Thyroid gland (tissue), 4 donors: ENCODE measurements around the gene TERT.

Experiments used
- CTCF ChIP-seq, 6 experiments: fragments of 200-600 bp in 3 of 6; fragments of 450-650 bp in 3 of 6; sonication (generic) in 3 of 6; IDR thresholded peaks; one replicate each; pipeline ENCODE4 v1.5.1; 2016 to 2019; ENCODE audit warnings: antibody characterized with exemption in 6 of 6, mild to moderate bottlenecking in 2 of 6, inconsistent platforms in 1 of 6, moderate library complexity in 1 of 6
- POLR2A ChIP-seq, 2 donors: fragments of 450-650 bp; IDR thresholded peaks; one replicate each; pipeline ENCODE4 v1.6.1; 2017; ENCODE audit warnings: antibody characterized with exemption in 2 of 2, mild to moderate bottlenecking in 2 of 2, moderate library complexity in 1 of 2

DNA sequence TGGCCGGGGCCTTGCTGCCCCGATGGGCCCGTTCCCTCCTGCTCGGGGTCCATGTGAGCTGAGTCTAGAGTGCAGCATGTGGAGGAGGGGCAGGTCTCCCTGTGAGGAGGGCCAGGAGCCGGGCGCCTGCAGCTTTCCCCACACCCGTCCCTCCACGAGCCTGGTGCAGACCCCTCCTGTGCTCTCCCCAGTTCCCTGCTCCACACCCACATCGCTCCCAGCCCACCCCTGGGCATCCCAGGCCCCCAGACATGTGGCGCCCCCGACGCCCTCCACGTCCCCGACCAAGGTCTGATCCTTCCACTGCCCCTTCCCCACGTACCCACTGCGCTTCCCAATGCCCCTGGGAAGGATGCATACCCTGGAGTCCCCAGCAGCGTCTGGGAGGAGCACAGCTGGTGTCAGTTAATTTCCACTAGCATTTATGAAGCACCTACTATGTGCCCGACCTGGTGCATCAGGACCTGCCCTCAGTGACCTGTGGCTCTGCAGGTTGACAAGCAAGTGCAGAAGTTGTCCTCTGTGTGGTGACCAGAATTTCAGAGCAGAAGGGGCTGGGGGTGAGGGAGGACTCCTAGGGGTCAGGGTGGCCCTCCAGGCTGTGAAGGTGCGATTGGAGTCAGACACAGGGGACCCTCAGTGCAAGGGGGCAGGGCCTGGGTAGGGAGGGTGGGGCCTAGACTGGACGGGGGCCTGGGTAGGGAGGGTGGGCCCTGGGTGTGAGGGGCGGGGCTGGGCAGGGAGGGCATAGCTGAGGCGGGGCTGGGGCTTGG lies 80.5 kb downstream of the TERT start:
- no peak for TF ChIP-seq POLR2A (IDR thresholded peaks at IDR 0.05)
- no peak for TF ChIP-seq CTCF (IDR thresholded peaks at IDR 0.05)
